CD4-positive, alpha-beta memory T cell (primary cell): ENCODE measurements around the gene TACC2. TPM values are rescaled to one million over a fixed set of nuclear protein-coding genes. Genes with fewer than 3 reads are reported as not detected.
"Not testable (repeated sequence)": the region's sequence is repeated elsewhere in the genome, so short reads cannot be mapped to it uniquely, and the experiment has no call there.

Experiments used
- CTCF ChIA-PET: fragments of 350-600 bp; sonication (Branson Sonifier 250); formaldehyde crosslinking; loops from one replicate; lab custom pipeline; 2021; ENCODE audit warnings: inconsistent platforms; ENCODE audit not compliant: partially characterized antibody; lab: Charles Lee
- POLR2A ChIA-PET: fragments of 350-600 bp; sonication (Branson Sonifier 250); formaldehyde crosslinking; loops from one replicate; lab custom pipeline; 2021; ENCODE audit not compliant: partially characterized antibody; lab: Charles Lee
- DNase-seq, 5 donors: peaks; one replicate each; pipeline versions ENCODE4 v3.0.0 to v3.0.0-alpha.2; 2020 to 2022; ENCODE audit warnings: mixed read lengths in 1 of 5
- H3K27ac ChIP-seq: one replicate; pipeline ENCODE4 v1.7.0; 2013; ENCODE audit warnings: low read depth, low read length
- H3K27me3 ChIP-seq: 2 replicates; pipeline ENCODE4 v1.7.0; 2013; ENCODE audit warnings: mild to moderate bottlenecking, low read length, moderate library complexity; ENCODE audit not compliant: insufficient read depth
- H3K36me3 ChIP-seq: 2 replicates; pipeline ENCODE4 v1.7.0; 2013; ENCODE audit warnings: mild to moderate bottlenecking, low read length, moderate library complexity; ENCODE audit not compliant: insufficient read depth
- H3K4me1 ChIP-seq: 2 replicates; pipeline ENCODE4 v1.7.0; 2013; ENCODE audit warnings: mild to moderate bottlenecking, low read length, moderate library complexity; ENCODE audit not compliant: insufficient read depth
- H3K4me3 ChIP-seq, 2 donors: one replicate each; pipeline ENCODE4 v1.7.0; 2013; ENCODE audit warnings: low read length in 2 of 2, mild to moderate bottlenecking in 1 of 2
- H3K9me3 ChIP-seq, 2 donors: one replicate each; pipeline ENCODE4 v1.7.0; 2013; ENCODE audit warnings: low read length in 2 of 2, control low read depth in 1 of 2; ENCODE audit not compliant: control insufficient read depth in 1 of 2
- H3K27ac Mint-ChIP-seq, 7 donors: one replicate each; pipeline ENCODE4 v1.8.0; 2020 to 2021; ENCODE audit warnings: mixed read lengths in 7 of 7, mild to moderate bottlenecking in 6 of 7, inconsistent platforms in 3 of 7, moderate library complexity in 3 of 7
- H3K27me3 Mint-ChIP-seq, 2 donors: one replicate each; pipeline ENCODE4 v1.8.0; 2020 to 2021; ENCODE audit warnings: mixed read lengths in 2 of 2
- H3K36me3 Mint-ChIP-seq, 2 donors: one replicate each; pipeline ENCODE4 v1.8.0; 2020 to 2021; ENCODE audit warnings: mixed read lengths in 2 of 2, inconsistent platforms in 1 of 2, mild to moderate bottlenecking in 1 of 2
- H3K4me1 Mint-ChIP-seq, 4 donors: one replicate each; pipeline ENCODE4 v1.8.0; 2020 to 2021; ENCODE audit warnings: mixed read lengths in 4 of 4, mild to moderate bottlenecking in 1 of 4
- H3K4me3 Mint-ChIP-seq, 8 donors: one replicate each; pipeline ENCODE4 v1.8.0; 2020 to 2021; ENCODE audit warnings: mixed read lengths in 8 of 8, mild to moderate bottlenecking in 7 of 8, moderate library complexity in 6 of 8, inconsistent platforms in 3 of 8
- H3K9me3 Mint-ChIP-seq, 8 donors: one replicate each; pipeline ENCODE4 v1.8.0; 2020 to 2021; ENCODE audit warnings: mixed read lengths in 8 of 8, mild to moderate bottlenecking in 5 of 8, inconsistent platforms in 3 of 8, moderate library complexity in 1 of 8
- intact Hi-C: fragments of 100-400 bp; cut with micrococcal nuclease; formaldehyde crosslinking; loops from one replicate; pipeline ENCODE4 v1.15.1; 2023
- polyA plus RNA-seq, 2 donors: library from polyadenylated mRNA; unstranded; fragments of 300-500 nt; fragmentation: Illumina TruSeq; gene quantifications; one replicate each; pipeline ENCODE4 v1.2.3, GENCODE V29; 2021
- total RNA-seq, 2 experiments: library from RNA; stranded (reverse); gene quantifications; one replicate each; pipeline ENCODE4 v1.2.3, GENCODE V29; 2021

The TACC2 gene
- total and polyA plus RNA-seq, 4 experiments from 2014 or later = not detected

DNA sequence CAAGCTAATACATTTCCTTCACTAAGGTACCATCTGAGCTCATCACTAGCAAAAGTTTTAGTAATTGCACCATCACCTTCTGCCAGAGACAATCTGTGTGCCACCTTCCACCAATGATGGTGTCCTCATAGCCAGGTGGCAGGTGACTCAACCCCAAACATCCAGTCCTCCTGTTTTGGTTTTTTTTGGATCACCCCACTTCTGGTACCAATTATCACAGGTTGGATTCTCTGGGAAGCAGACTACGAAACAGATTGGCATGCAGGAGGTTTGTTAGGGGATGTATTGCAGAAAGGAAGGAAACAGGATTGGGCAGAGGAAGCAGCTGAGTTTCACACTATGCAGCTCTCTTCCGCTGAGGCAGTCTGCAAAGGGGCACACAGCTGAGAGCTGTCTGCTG lies 4.5 kb upstream of the TACC2 start:
- no peak for DNase-seq
- intact Hi-C loops = no loop called here
- Mint-ChIP-seq H3K36me3 (peaks cover 4 to 7% of the 10 kb centered on the region in 2 donors), H3K4me3 (no peak overlapping the region), H3K9me3 (peaks cover 0 to 32% (median 26%) of the 10 kb centered on the region in 8 donors), H3K4me1 (no peaks in the 10 kb centered on the region), H3K27ac (no peak overlapping the region), H3K27me3 (peaks cover 10 to 24% of the 10 kb centered on the region in 2 donors)
- Histone ChIP-seq H3K4me1 (no peaks in the 10 kb centered on the region), H3K27ac (no peak overlapping the region), H3K27me3 (no peaks in the 10 kb centered on the region), H3K9me3 (peaks cover 0 to 6% of the 10 kb centered on the region in 2 donors), H3K36me3 (no peaks in the 10 kb centered on the region), H3K4me3 (no peak overlapping the region)
- ChIA-PET POLR2A (no interaction called here), CTCF (interaction anchor here (2.7 kb wide), 1 partner anchor 9 kb away, joined by 11 read pairs; the partner anchor contains the start of gene NSMCE4A)

GRCh38 chr10:121990015-121990677 lies 1.2 kb downstream of the TACC2 start:
- Mint-ChIP-seq H3K36me3 (peaks cover 0 to 2% of the 10 kb centered on the region in 2 donors), H3K4me1 (peaks cover 0 to 6% (median 2%) of the 10 kb centered on the region in 4 donors), H3K27me3 (peaks cover 13 to 30% of the 10 kb centered on the region in 2 donors), H3K4me3 (peak overlapping the region in 3 of 8 donors; percentile 36 to 53 (median 39)), H3K27ac (peak overlapping the region in 1 of 7 donors; percentile 64), H3K9me3 (peaks cover 0 to 15% (median 10%) of the 10 kb centered on the region in 8 donors)
- no peaks in the 10 kb centered on the region for H3K27me3 ChIP-seq
- ChIA-PET CTCF (no interaction called here), POLR2A (no interaction called here)
- H3K36me3 ChIP-seq = no peaks in the 10 kb centered on the region
- H3K27ac ChIP-seq = no peak overlapping the region
- H3K4me1 ChIP-seq = no peaks in the 10 kb centered on the region
- no peaks in the 10 kb centered on the region for H3K9me3 ChIP-seq
- DNase-seq = no peak
- intact Hi-C loops = no loop called here
- no peak overlapping the region for H3K4me3 ChIP-seq

DNA sequence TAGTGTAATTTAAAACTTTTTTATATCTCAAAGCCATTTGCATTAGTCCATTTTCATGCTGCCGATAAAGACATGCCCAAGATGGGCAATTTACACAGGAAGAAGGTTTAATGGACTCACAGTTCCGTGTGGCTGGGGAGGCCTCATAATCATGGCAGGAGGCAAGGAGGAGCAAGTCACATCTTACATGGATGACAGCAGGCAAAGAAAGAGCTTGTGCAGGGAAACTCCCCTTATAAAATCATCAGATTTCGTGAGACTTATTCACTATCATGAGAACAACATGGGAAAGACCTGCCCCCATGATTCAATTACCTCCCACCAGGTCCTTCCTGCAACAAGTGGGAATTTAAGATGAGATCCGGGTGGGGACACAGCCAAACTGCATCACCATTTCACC lies 2.8 kb downstream of the TACC2 start:
- peaks cover 11 to 37% of the 10 kb centered on the region in 2 donors for H3K27me3 Mint-ChIP-seq
- H3K4me1 ChIP-seq, H3K4me3 Mint-ChIP-seq, DNase-seq, H3K4me1 Mint-ChIP-seq, H3K36me3 Mint-ChIP-seq, H3K36me3 ChIP-seq, H3K27ac ChIP-seq, H3K4me3 ChIP-seq, H3K9me3 Mint-ChIP-seq, H3K27me3 ChIP-seq, intact Hi-C loops, H3K27ac Mint-ChIP-seq, H3K9me3 ChIP-seq, POLR2A ChIA-PET: not testable (repeated sequence)
- CTCF ChIA-PET = interaction anchor here (0.6 kb wide), 1 partner anchor 796 kb away, joined by 3 read pairs; no protein-coding TSS in a partner anchor

GRCh38 chr10:121994429-121994941 lies 5.5 kb downstream of the TACC2 start:
- no peaks in the 10 kb centered on the region for H3K36me3 Mint-ChIP-seq
- no peak overlapping the region for H3K27ac Mint-ChIP-seq

GRCh38 chr10:121998462-121998861 lies 9.5 kb downstream of the TACC2 start:
- Mint-ChIP-seq H3K27ac (no peak overlapping the region), H3K4me1 (no peaks in the 10 kb centered on the region), H3K27me3 (peaks cover 11 to 16% of the 10 kb centered on the region in 2 donors), H3K9me3 (peaks cover 2 to 42% (median 23%) of the 10 kb centered on the region in 8 donors), H3K4me3 (no peak overlapping the region), H3K36me3 (no peaks in the 10 kb centered on the region)
- no peak overlapping the region for H3K27ac ChIP-seq
- no peaks in the 10 kb centered on the region for H3K9me3 ChIP-seq
- DNase-seq = no peak
- H3K4me1 ChIP-seq = no peaks in the 10 kb centered on the region
- ChIA-PET POLR2A (no interaction called here), CTCF (no interaction called here)
- no peaks in the 10 kb centered on the region for H3K27me3 ChIP-seq
- intact Hi-C loops = no loop called here
- no peaks in the 10 kb centered on the region for H3K36me3 ChIP-seq
- H3K4me3 ChIP-seq = no peak overlapping the region

More at GRCh38 chr10:121994429-121994941, 5.5 kb downstream of the TACC2 start:
- ChIA-PET POLR2A (no interaction called here), CTCF (no interaction called here)
- no peak for DNase-seq
- H3K27me3 Mint-ChIP-seq = peaks cover 13 to 24% of the 10 kb centered on the region in 2 donors
- H3K4me1 Mint-ChIP-seq = peaks cover 0 to 6% (median 2%) of the 10 kb centered on the region in 4 donors
- Histone ChIP-seq H3K27ac (no peak overlapping the region), H3K27me3 (no peaks in the 10 kb centered on the region), H3K4me1 (no peaks in the 10 kb centered on the region), H3K4me3 (no peak overlapping the region), H3K9me3 (no peaks in the 10 kb centered on the region), H3K36me3 (no peaks in the 10 kb centered on the region)
- intact Hi-C loops = no loop called here
- H3K4me3 Mint-ChIP-seq = no peak overlapping the region
- H3K9me3 Mint-ChIP-seq = peaks cover 0 to 5% (median 1%) of the 10 kb centered on the region in 8 donors

DNA sequence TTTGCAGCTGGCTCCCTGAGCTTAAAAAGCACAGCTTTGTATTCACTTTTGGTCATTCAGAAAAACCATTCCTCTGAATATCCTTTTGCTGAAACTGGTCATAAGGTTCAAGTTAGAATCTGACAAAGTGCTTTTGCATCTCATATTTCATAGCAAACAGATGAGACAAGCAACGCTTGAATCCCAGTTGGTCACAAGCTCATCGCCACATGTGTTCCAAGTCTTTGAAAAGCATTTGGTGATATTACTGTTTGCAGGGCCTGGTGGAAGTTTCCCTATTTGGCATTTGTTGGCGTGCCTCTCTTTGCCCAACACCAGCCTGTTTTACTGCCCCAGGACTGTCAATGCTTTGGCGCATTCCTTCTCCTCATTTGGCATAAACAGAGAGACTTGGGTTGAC lies 10.3 kb downstream of the TACC2 start:
- peaks cover 11 to 16% of the 10 kb centered on the region in 2 donors for H3K27me3 Mint-ChIP-seq
- Histone ChIP-seq H3K36me3 (no peaks in the 10 kb centered on the region), H3K27me3 (no peaks in the 10 kb centered on the region), H3K27ac (no peak overlapping the region), H3K9me3 (no peaks in the 10 kb centered on the region), H3K4me1 (no peaks in the 10 kb centered on the region), H3K4me3 (no peak overlapping the region)
- peaks cover 2 to 43% (median 23%) of the 10 kb centered on the region in 8 donors for H3K9me3 Mint-ChIP-seq
- intact Hi-C loops = no loop called here
- H3K27ac Mint-ChIP-seq = no peak overlapping the region
- CTCF ChIA-PET = no interaction called here
- H3K36me3 Mint-ChIP-seq = no peaks in the 10 kb centered on the region
- no peak for DNase-seq
- H3K4me1 Mint-ChIP-seq = no peaks in the 10 kb centered on the region
- no peak overlapping the region for H3K4me3 Mint-ChIP-seq
- POLR2A ChIA-PET = no interaction called here

GRCh38 chr10:122001698-122002097 lies 12.7 kb downstream of the TACC2 start:
- no peaks in the 10 kb centered on the region for H3K4me1 ChIP-seq
- H3K27me3 ChIP-seq = no peaks in the 10 kb centered on the region
- no peak overlapping the region for H3K4me3 Mint-ChIP-seq
- no peaks in the 10 kb centered on the region for H3K36me3 Mint-ChIP-seq
- no peaks in the 10 kb centered on the region for H3K4me1 Mint-ChIP-seq
- DNase-seq = no peak
- H3K27ac ChIP-seq = no peak overlapping the region
- no peak overlapping the region for H3K4me3 ChIP-seq
- peaks cover 2 to 45% (median 28%) of the 10 kb centered on the region in 8 donors for H3K9me3 Mint-ChIP-seq
- intact Hi-C loops = no loop called here
- POLR2A ChIA-PET = no interaction called here
- CTCF ChIA-PET = no interaction called here
- no peaks in the 10 kb centered on the region for H3K36me3 ChIP-seq
- H3K27ac Mint-ChIP-seq = no peak overlapping the region
- peaks cover 5 to 9% of the 10 kb centered on the region in 2 donors for H3K27me3 Mint-ChIP-seq
- no peaks in the 10 kb centered on the region for H3K9me3 ChIP-seq
